Kidney epithelial cell (primary cell): Measurements from ENCODE around the gene RPL5. TPM values are rescaled to one million over a fixed set of nuclear protein-coding genes. Genes with fewer than 3 reads are reported as not detected.
"Not testable (repeated sequence)": the region's sequence is repeated elsewhere in the genome, so short reads cannot be mapped to it uniquely, and the experiment has no call there.

Experiments
- DNase-seq: peaks from one replicate; pipeline ENCODE4 v3.0.0-alpha.2; 2010; ENCODE audit warnings: low read depth
- H3K27me3 ChIP-seq: 2 replicates; pipeline ENCODE4 v1.6.0; 2011; ENCODE audit warnings: low read length; ENCODE audit not compliant: control insufficient read depth, insufficient read depth
- H3K36me3 ChIP-seq: 2 replicates; pipeline ENCODE4 v1.5.1; 2011; ENCODE audit warnings: low read length; ENCODE audit not compliant: control insufficient read depth, insufficient read depth
- H3K4me3 ChIP-seq: 2 replicates; pipeline ENCODE4 v1.5.1; 2011; ENCODE audit warnings: low read depth, mild to moderate bottlenecking, control low read depth, low read length
- total RNA-seq: library from RNA; depleted of rRNA; stranded (reverse); fragments of >200 nt; gene quantifications from 2 replicates; pipeline ENCODE4 v1.2.3, GENCODE V29; 2015
- TF ChIP-seq, protein P1 (sequence below): IDR thresholded peaks from 2 replicates; pipeline ENCODE4 v1.5.1; 2011; ENCODE audit warnings: mild to moderate bottlenecking, moderate library complexity, low read length, control low read depth, inconsistent platforms; ENCODE audit not compliant: insufficient read depth, poor library complexity, severe bottlenecking

The RPL5 gene
- 2,435 and 2,606 TPM in 2 replicates for total RNA-seq

DNA sequence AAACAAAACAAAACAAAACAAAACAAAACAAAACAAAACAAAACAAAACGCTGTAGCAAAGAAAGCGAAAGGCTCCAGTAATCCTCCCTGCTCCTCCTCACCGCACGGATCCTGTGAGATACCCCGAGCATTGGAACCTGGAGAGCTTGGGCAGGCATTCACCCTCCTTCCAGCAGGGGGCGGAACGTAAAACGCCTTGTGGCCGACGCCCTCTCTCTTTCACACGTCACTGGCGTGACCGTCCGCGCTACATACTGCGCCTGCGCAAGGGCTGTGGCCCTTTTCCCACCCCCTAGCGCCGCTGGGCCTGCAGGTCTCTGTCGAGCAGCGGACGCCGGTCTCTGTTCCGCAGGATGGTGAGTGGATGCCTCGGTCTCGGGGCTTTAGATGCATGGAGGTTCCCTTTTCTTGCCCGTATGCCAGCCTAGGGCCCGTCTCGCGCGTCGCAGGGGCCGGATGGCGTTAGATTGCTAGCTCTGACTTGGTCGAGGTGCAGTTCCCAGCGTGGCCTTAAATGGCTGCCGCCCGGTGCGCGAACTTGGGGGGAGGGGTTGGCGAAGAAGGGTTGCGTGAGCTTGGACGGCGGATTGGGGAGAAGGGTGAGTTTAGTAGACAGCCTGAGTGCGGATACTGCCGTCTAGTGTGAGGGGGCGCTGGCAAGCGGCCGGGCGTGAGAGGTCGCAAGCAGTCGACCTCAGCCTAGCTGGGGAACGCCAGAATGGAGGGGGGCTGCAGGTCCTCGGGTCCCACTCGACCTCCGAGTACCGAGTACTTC lies at the start of gene RPL5:
TSS of gene RPL5 (plus strand) at position 279 of the 775 bp plus-strand sequence. CDS start at position 354, 75 bp downstream.
- TF ChIP-seq, protein P1, sequence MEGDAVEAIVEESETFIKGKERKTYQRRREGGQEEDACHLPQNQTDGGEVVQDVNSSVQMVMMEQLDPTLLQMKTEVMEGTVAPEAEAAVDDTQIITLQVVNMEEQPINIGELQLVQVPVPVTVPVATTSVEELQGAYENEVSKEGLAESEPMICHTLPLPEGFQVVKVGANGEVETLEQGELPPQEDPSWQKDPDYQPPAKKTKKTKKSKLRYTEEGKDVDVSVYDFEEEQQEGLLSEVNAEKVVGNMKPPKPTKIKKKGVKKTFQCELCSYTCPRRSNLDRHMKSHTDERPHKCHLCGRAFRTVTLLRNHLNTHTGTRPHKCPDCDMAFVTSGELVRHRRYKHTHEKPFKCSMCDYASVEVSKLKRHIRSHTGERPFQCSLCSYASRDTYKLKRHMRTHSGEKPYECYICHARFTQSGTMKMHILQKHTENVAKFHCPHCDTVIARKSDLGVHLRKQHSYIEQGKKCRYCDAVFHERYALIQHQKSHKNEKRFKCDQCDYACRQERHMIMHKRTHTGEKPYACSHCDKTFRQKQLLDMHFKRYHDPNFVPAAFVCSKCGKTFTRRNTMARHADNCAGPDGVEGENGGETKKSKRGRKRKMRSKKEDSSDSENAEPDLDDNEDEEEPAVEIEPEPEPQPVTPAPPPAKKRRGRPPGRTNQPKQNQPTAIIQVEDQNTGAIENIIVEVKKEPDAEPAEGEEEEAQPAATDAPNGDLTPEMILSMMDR = peak; percentile 98
- Histone ChIP-seq H3K27me3 (no peaks in the 10 kb centered on the region), H3K4me3 (peak within 1 kb of the TSS; percentile 97), H3K36me3 (no peaks in the 10 kb centered on the region)
- DNase-seq = peak; percentile 82

DNA sequence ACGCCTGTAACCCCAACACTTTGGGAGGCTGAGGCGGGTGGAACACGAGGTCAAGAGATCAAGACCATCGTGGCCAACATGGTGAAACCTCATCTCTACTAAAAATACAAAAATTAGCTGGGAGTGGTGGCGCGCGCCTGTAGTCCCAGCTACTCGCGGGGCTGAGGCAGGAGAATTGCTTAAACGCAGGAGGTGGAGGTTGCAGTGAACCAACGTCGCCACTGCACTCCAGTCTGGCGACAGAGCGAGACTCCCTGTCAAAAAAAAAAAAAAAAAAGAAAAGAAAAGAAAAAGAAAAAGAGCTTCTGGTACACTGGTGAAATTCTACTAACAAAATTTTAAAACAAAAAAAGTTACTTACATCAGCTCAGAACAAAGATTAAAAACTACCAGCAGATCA lies 48.3 kb upstream of the RPL5 start:
- not testable (repeated sequence) for H3K36me3 ChIP-seq, H3K27me3 ChIP-seq, DNase-seq
- H3K4me3 ChIP-seq = peak overlapping the region; percentile 96

DNA sequence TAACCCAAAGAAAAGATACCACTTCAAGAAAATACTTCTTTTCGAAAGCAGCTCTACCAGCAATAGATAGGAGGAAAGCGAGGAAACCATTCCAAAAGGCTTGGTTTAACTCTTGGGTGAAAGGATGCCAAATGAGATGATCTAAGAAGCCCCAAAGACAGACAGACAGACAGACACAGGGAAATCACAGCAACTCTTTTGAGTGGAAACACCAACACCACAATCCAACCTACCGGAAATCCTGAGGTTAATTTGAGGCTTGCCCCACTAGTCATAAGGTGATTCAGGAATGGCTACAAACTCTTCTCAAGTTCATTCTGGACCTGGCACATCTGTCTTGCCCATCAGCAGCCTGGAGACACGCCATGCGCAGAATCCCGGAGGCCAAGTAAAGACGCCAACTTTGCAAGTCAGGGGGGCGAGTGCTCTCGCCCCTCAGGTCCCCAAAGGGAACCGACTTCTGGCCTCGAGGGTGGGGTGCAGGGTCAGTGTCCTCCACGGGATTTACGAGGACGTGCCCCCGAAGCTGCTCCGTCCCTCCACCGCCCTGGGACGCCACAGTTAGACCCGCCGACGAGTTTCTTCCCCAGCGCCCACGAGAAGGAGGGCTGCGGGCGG lies 47.7 kb upstream of the RPL5 start:
- Histone ChIP-seq H3K27me3 (no peaks in the 10 kb centered on the region), H3K4me3 (peak overlapping the region; percentile 96), H3K36me3 (no peaks in the 10 kb centered on the region)
- DNase-seq = peak; percentile 34
- TF ChIP-seq, protein P1 = no peak

DNA sequence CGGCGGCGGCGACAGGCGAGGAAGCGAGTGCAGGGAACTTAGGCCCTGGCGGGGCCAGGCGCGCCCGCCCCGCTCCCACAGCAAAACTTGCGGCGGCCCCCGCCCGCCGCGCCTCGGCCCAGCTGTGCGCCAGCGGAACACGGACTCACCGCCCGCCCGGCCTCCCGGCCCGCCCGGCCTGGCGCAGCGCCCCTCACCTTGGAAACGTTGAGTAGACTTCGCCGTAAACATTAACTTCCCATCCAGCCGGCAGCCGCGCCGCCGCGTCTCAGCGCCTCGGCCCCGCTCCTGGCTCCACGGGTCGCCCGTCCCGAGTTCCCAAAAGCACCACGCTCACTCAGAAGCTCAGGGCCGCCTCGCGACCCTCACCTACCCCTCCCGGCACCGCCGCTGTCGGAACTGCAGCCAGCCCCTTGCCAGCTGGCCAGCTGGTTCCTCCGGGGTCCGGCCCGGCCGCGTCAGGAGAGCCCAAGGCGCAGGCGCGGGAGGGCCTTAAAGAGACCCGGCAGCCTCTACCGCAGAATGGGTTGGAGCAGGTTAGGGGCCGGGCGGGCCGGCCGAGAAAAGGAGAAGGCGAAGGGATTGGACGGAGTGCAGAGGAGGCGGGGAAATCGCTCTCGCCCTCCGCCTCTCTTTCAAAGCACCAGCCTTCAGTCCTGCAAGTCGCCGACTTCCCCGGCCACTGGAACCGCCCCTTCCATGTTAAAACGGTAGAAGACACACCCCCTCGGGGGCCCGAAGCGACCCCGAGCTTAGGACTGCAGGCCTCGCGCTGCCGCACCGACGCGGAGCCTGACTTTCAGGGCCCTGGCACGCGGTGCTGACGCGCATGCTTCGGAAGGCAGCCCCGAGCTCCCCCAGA lies 47.0 kb upstream of the RPL5 start, which contains the start of gene EVI5:
TSS of gene EVI5 (minus strand) at position 470 of the 862 bp plus-strand sequence. CDS start 48,562 bp downstream, outside the sequence.
- no peaks in the 10 kb centered on the region for H3K36me3 ChIP-seq
- peak within 1 kb of the TSS; percentile 96 for H3K4me3 ChIP-seq
- TF ChIP-seq, protein P1 = no peak
- no peaks in the 10 kb centered on the region for H3K27me3 ChIP-seq
- peak; percentile 88 for DNase-seq

DNA sequence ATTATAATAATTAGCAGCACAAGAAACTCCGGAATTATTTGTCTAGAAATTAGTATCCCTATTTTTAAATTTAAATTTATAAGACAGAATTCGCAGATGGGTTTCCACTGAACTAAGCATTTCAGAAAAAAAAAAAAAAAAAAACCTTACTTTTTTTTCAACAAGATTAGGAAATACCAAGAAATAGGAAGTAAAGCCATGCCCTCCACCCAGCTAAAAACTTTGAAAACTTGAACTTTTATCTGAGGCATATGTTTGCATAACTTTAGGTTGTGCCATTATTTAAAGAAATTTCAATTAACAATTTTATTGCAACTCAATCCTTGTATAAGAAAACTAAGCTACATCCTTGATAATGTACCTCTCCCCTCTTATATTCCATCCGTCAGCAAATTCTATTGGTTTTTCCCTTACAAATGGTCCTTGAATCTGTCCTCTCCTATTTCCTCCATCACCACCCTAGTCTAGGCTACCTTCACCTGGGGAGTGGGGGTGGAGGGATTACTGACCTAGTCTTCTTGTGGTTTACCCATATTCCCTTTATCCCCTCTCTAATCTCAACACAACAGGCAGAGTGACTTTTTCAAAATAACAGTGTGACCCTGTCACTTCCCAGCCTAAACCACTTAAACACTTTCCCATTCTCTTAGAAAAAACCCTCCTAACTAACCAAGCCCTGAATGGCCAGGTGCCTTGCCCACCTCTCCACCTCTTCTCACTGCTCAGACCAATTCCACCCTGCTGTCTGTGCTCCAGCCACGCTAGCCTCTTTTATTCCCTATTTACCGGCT lies 45.5 kb upstream of the RPL5 start:
- H3K36me3 ChIP-seq = no peaks in the 10 kb centered on the region
- TF ChIP-seq, protein P1 = no peak
- DNase-seq = no peak
- no peaks in the 10 kb centered on the region for H3K27me3 ChIP-seq
- no peak overlapping the region for H3K4me3 ChIP-seq
